Activated CD8-positive, alpha-beta memory T cell treated with anti-CD3 and anti-CD28 coated beads for 24 hours (primary cell): ENCODE results near the gene LILRA5.
"Not testable (repeated sequence)": the region's sequence is repeated elsewhere in the genome, so short reads cannot be mapped to it uniquely, and the experiment has no call there.

Source experiments
- DNase-seq: peaks from one replicate; pipeline ENCODE4 v3.0.0-alpha.2; 2020

Gene LILRA5

DNA sequence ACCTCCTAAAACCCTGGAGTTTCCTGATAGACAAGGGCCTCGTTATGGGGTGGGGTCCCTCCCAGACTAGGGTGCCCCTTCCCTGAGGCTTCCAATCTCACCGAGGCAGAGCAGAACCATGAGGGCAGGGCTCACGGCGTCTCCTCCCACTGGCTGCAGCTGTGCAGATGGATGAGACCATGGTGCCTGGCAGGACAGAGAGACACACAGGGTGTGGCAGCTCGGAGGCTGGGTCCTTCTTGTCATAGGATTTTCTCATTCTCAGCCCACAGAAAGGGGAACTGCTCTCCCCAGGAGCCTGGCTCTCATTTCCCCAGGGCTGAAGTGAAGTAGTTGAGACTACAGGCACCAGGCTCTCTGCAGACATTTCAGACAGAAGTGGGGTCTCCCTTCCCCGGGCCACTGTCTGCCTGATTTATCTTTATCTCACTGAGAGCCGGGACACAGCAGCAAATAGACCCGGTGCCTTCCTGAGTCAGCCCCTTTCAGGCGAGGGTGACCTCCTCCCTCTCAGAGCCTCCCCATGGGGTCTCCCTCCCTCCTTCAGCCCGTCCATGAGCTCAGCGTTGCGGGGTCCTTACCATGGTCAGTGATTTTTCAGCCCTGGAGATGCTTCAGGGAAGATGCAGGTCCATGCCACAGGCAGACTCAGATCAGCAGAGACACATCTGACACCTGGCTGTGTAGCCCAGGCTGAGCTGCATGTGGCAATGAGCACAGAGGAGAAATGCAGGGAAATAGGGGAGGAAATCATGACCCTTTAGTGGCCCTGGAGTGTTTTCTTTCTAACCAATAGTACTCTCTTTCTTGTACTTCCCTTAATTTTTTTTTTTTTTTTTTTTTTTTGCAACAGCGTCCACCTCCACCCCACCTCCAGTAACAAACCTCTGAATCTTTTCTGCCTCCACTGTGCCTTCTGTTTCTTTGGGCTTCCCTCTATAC, at the start of gene LILRA5:
Gene LILRA5, minus strand, starts transcription at position 731 of the 942 bp plus-strand sequence. Its CDS starts 147 bp downstream, at position 584.
- no peak for DNase-seq

GRCh38 chr19:54361680-54362422, 48.9 kb upstream of the LILRA5 start:
- DNase-seq: not testable (repeated sequence)

GRCh38 chr19:54359149-54359820, 46.3 kb upstream of the LILRA5 start:
- peak; percentile 87 for DNase-seq

DNA sequence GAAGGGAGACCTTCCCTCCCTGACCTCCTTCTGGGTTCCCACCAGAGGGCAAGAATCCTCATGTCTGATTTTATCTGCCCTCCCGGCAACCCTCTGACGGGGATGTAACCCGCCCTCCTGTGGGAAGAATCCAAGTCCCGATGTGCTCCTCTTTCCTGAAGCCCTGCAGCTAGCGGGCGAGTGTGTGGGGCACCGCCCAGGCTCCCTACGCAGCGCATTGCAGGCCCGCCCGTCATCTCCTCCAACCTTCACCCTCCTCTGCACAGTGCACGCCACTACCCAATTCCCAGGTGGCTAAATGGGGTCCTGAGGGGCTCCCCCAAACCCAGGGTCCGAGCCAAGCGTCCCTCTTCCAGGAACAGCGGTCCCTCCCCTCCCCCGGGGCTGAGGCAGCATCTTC, 44.4 kb upstream of the LILRA5 start:
- DNase-seq: no peak

DNA sequence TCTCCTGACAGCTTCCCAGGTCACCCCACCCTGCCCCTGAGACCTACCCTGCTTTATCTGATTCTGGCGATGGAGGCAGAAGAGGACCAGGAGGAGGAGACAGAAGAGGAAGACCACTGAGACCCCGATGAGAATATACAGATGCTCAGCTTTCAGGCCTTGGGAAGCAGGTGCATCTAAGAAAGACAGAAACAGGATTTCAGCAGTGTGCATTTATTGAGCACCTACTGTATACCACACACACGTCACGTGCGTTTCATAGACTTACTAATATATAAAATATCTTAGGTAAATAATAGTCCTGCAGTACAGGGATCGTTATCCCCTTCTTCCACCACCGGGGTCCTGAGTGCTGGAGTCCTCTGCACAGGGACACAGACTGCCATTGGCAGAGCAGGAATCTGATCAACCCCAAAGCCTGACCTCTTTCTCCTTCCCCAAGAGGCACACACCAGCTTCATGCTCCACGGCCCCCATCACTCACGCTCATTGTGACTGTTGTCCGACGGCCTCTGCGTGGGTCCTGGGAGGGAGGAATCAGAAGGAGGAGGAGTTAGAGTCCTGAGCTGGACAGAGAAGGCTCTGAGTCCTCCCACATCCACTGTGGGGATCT, 43.6 kb upstream of the LILRA5 start:
- no peak for DNase-seq

DNA sequence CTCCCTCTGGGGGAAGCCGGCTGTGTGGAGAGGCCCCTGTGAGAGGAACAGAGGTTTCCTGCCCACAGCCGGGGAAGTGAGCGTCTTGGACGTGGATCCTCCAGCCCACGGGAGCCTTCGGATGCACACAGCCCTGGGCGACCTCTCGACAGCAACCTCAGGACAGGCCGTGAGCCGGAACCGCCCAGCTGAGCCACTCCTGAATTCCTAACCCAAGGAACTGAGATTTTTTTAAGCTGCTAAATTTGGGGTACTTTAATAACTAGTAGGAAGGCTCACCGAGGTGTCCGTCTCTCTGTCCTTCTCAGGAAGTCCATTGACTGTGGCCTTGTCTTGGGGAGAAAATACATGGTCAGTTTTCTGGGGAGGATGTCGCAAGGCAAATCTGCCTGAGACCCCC, 42.7 kb upstream of the LILRA5 start:
- no peak for DNase-seq

DNA sequence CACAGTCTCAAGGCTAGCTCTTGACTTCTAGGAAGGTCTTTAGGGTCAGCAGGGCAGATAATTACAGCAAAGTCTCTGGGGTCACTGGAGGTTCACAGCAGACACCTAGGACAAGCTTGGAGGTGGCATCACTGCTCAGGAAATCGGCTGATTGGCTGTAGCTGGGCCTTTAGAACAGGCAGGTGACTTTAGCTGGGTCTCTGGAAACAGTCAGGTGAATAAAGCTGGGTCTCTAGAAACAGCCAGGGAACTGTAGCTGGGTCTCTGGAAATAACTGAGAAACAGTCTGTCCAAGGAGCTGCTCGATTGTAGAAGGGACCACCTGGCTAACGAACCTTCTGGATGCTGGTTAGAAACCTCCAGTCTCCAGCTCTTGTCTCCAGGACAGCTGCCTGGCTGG, 41.8 kb upstream of the LILRA5 start:
- no peak for DNase-seq

DNA sequence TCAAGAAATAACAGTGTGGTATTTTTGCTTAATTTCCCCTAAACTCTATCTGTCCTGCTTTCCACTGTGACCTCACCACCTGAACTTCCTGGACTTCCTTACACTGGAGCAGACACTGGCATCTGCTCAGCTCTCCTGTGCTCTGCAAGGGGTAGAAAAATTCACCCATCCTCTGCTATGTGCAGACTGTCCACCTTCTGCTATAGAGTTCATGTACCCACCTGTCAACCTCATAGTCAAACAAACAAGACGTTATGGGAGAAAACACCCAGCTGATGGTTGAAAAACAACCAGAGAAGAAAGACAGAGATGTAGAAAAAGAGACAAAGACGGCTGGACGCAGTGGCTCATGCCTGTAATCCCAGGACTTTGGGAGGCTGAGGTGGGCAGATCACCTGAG, 39.6 kb upstream of the LILRA5 start:
- no peak for DNase-seq

DNA sequence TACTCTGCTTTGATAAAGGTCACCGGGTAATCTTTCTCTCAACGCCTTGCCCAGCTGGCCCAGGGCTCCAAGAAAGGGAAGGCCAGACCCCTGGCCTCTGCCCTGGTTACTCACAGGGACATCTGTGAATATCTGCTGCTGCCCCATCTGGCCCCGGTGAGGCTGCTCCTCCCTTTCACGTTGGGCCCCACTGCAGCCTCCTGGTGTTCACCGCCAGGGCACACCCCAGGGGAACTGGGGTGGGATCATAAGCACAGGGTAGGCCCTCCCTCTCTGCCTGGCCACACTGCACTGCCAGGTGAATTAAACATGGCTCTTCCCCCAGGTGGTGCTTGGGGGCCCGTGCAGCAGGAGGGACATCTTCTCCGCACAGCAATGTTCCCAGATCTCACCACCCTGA, 39.1 kb upstream of the LILRA5 start:
- DNase-seq: no peak

DNA sequence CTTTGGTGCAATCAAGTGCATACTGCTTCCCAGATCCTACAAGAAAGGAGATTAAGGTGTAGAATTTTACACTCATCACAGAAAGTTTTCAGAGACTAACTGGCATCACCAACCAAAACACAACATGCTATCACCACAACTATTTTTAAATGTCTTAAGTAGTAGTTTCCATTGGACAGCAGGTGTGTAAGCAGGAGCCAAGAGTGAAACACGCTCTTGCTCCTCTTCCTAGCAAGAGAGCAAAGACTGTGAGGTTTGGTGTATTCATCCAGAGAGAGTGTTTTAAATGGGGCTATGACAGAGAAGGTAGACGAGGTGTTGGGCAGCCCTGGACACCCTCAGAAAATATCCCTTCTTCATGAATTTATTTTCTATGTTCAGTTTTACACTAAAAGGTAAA, 38.5 kb upstream of the LILRA5 start:
- DNase-seq: no peak

DNA sequence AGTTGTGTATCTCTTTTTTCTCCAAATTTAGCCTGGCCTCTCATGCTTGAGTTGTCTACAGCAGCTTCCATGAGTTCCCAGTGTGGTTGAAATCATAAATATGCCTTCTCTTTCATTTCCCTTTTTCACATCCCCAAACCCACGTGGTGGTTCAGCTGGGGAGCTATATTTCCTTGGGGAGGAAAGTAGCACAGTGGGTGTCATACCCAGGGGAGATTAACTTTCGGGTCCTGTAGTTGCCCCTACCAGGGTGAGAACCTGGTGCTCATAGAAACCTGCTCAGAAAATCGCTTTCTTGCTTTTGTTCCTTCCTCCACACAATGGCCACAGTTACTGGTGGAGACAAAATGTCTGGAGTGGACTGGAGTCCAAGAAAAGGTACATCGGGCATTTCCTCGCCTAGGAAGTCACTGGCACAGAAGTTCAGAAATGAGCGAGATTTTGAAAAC, 33.0 kb upstream of the LILRA5 start:
- DNase-seq: no peak

GRCh38 chr19:54343868-54344267, 30.9 kb upstream of the LILRA5 start:
- no peak for DNase-seq

DNA sequence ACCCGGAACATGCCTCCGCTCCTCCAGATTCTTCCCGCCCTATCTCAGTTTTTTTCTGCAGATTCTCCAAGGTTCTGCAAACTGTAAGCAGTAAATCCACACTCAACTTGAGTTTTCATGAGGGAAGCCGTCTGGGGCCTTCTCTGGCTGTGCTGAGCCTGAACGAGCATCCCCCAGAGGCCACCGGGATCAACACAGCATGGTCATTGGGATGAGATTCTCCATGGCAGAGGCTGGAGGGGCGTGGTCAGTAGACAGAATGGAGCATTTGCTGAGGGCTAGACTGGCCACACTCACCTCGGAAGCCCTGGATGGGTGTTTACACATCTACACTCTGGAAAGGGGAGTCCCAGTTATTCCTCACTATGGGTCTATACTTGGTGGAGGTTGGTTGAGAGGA, 28.3 kb upstream of the LILRA5 start:
- no peak for DNase-seq

DNA sequence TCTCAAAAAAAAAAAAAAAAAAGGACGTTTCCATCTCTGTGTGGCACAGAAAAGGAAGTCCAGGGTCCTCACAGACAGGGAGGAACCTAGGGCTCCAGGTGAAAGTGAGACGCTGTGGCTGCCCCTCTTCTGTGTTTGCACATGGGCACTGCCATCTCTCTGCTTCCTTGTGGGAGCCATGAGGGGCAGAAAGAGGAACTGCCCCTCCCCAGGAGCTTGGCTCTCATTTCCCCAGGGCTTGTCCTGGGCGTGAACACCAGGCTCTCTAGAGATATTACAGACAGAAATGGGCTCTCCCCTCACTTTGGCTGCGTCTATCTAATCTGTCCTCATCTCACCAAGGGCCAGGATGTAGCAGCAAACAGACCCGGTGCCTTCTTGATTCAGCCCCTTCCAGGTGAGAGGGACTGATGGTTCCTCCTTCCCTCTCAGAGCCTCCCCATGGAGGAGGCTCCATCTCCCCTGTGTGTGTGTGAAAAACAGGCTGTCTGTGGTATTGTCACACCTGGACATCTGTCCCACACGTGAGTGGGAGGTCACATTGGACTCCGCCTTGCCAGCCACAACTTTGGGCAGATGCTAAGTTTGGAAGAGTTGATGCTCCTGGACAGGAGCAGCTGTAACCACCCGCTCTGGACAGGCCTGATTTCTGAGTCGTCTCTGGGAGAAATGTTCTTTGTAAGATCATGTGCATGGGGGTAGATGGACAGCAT, 26.8 kb upstream of the LILRA5 start:
- no peak for DNase-seq

DNA sequence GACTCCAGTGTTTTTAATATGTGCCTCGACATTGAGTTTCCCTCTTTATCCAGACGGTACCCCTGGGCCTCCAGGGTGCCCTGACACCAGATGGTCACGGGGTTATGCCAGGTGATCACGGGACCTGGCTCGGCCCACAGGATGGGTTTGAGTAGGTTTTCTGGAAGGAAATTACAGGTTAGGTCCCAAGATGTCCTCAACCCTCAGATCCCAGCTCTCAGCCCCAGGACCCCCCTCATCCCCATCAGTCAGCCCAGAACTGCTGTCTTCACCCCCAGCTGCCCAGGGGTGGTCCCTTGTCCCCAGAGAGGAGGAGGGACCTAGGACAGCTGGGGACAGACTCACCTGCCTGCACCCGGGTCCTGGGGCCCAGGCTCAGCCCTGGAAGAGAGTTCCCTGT, 25.6 kb upstream of the LILRA5 start:
- no peak for DNase-seq

DNA sequence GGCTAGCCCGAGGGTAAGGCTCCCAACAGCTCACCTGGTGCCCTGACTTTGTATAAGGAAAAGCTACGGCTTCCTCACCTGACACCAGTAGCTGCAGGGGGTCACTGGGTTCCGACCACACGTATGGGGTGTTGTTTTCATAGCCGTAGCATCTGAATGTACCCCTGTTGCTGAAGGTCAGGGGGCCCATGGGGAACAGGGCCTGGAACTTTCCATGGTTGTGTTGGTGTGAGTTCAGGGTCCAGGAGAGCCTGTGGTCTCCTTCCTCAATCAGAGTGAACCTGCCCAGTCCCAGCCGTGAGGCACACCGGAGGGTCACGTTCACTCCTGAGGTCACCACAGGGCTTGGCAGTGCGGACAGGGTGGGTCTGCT, 24.9 kb upstream of the LILRA5 start:
- DNase-seq: no peak

- no peak for DNase-seq
These were observed 24.2 kb upstream of the LILRA5 start for GRCh38 chr19:54336893-54337857.

DNA sequence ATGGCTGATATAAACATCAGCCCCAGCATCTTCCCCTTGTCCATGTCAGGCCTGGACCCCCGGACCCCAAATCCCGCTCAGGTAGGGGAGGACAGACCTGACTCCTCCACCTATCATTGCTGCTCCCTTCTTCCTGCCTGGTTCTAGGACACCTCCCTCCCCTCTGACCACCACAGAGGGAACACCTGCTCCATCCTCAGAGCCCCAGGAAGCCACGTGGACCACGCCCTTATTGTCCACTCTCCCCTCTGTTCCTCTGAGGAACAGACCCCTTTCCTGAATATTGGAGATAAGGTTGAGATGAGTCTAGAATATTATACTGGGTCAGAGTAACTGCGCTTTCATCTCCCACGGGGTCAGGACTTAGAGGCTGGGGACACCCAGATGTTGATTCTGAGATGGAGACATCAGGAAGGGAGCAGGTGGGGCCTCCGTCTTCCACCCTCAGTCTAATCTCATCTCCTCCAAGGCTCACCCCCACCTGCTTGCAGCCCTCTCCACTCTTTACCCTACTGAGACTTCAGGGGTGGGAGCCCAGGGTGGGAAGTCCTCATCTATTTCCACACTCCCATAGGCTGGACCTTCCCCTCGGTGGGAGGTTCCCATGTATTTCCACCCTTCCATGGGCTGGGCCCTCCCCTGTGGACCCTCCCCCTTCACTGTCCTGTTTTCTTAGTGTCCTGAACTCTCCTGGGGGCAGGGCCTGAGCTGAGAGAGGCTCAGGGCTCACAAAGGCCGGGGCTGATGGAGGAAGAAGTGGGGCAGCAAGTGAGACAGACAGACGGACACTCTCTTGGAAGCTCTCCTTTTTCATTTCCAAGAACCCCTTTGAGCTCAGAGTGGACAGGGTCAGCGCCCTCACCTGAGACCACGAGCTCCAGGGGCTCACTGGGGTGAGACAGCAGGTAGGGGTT, 23.3 kb upstream of the LILRA5 start:
- DNase-seq: no peak

DNA sequence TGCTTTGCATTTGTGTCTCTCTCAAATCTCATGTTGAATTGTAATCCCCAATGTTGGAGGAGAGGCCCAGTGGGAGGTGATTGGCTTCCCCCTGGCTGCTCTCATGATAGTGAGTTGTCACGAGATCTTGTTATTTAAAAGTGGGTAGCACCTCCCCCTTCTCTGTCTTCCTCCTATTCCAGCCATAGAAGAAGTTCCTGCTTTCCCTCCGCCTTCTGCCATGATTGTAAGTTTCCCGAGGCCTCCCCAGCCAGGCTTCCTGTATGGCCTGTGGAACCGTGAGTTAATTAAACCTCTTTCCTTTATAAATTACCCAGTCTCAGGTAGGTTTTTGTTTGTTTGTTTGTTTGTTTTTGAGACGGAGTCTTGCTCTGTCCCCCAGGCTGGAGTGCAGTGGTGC, 22.2 kb upstream of the LILRA5 start:
- no peak for DNase-seq
